G401 (cell line): ENCODE data around the gene CCDC124. TPM values are rescaled to one million over a fixed set of nuclear protein-coding genes. Genes with fewer than 3 reads are reported as not detected.

Experiments
- DNase-seq: peaks from one replicate; pipeline ENCODE4 v3.0.0-alpha.2; 2015; ENCODE audit warnings: low spot score
- in situ Hi-C: cut with HindIII; loops from 2 replicates; pipeline ENCODE4 v1.10.0; 2016; ENCODE audit warnings: low sequenced_read_pairs, mixed read lengths
- total RNA-seq: library from RNA; depleted of rRNA; stranded (reverse); fragments of >200 nt; shearing (Covaris generic); gene quantifications from 2 replicates; pipeline ENCODE4 v1.2.3, GENCODE V29; 2014

The CCDC124 gene
- total RNA-seq, 1 experiment from 2014 or later, result 230 TPM

- in situ Hi-C loops, result no loop called here
- DNase-seq, result peak; percentile 28
Measured at GRCh38 chr19:17931532-17932191, 1.2 kb upstream of the CCDC124 start.

DNA sequence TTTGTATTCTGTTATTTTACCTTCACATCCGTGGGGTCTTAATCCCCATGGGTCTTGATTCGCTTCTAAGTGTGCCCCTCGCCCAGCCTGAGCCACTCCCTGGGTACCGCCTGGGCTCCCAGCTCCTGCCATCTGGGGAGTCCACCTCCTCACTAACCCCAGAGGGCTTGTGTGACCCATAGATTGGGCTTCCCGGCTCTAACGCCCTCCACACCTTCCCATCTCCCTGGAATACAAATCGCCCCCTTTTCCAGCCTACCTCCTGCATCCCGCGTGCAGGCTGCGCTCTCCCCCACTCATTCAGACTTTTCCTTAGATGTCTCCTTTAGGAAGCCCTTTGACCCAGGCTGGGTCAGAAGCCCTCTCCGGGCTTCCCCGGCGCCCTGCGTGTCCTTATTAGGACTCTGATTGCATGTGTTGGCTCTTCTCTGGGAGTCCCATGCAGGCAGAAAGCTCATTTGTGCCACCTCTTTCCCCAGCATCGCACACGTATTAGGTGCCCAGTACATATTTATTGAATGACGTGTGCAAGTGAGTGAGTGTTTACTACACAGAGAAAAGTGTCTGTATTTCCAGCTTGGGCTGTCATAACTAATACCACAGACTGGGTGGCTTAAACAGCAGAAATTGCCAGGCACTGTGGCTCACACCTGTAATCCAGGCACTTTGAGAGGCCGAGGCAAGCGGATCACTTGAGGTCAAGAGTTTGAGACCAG, 757 bp downstream of the CCDC124 start:
- in situ Hi-C loops, result no loop called here
- no peak for DNase-seq

DNA sequence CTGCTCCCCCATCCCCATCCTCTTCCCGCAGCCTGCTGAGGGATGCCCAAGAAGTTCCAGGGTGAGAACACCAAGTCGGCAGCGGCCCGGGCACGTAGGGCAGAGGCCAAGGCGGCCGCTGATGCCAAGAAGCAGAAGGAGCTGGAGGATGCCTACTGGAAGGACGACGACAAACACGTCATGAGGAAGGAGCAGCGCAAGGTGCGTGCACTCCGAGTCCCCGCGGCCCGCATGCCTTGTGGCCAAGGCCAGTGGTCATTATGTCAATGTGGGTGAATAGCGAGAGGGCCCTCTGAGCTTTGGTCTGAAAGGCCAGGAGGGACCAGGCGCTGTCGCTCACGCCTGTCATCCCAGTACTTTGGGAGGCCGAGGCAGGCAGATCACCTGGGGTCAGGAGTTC, 3.6 kb downstream of the CCDC124 start:
- in situ Hi-C loops, result no loop called here
- no peak for DNase-seq

DNA sequence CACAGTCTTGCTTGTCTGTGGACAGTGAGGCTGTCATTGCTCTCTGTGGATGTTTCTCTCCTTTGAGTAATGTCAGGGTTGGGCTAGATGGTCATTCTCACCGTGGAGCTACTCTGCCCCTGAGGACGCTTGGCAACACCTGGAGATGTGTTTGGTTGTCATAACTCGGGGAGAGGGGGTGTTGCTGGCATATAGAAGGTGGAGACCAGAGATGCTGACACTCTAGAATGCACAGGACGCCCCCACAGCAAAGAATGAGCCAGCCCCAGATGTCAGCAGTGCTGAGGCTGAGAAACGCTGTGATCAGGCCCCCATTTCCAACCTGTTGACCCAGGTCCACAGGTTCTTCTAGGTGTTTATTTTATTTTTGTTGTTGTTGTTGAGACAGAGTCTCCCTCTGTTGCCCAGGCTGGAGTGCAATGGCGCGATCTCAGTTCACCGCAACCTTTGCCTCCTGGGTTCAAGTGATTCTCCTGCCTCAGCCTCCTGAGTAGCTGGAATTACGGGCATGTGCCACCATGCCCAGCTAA, 4.6 kb downstream of the CCDC124 start:
- DNase-seq, result no peak
- in situ Hi-C loops, result no loop called here

- in situ Hi-C loops, result no loop called here
- peak; percentile 71 for DNase-seq
Measured at GRCh38 chr19:17938092-17938845, 5.5 kb downstream of the CCDC124 start.

DNA sequence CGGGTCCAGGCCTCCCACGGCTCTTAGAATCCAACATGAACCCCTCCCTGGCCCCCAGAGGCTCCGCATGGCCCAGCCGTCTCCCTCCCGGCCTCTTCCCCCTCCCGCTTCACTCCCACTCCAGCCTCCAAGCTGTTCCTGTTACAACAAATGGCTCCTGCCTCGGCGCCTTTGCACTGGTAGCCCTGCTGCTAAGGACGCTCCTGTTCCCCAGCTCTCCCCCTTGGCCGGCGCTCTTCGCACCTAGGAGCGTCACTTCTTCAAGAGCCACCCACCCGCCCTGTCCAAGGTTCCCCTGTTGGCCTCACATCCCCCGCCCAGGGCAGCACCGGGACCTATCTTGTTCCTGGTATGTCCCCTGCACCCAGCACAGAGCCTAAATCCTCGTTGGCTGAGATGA, 9.4 kb downstream of the CCDC124 start:
- in situ Hi-C loops, result no loop called here
- no peak for DNase-seq

DNA sequence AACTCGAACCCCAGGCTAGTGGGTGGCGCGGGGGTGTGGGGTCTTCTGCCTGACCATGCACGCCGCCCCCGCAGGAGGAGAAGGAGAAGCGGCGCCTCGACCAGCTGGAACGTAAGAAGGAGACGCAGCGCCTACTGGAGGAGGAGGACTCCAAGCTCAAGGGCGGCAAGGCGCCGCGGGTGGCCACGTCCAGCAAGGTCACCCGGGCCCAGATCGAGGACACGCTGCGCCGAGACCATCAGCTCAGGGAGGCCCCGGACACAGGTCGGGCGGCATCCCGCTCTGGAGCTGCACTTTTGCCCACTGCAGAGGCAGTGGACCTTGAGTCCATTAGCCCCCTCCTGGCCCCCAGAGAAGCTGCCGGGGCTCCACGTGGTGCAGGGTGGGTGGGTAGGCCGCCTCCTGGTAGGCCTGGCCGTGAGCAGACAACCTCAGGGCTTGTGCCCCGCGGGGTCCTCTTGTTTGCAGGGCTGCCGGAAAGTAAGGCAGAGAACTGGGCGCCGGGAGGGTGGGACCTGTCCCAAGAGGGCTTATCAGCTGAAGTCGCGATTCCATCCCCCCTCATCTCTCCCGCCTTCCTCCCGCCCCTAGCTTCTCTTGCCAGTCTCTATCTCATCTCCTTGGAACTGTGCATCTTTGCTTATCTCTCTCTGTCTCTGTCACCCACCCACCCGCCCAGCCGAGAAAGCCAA, 9.9 kb downstream of the CCDC124 start:
- in situ Hi-C loops, result no loop called here
- DNase-seq, result no peak

DNA sequence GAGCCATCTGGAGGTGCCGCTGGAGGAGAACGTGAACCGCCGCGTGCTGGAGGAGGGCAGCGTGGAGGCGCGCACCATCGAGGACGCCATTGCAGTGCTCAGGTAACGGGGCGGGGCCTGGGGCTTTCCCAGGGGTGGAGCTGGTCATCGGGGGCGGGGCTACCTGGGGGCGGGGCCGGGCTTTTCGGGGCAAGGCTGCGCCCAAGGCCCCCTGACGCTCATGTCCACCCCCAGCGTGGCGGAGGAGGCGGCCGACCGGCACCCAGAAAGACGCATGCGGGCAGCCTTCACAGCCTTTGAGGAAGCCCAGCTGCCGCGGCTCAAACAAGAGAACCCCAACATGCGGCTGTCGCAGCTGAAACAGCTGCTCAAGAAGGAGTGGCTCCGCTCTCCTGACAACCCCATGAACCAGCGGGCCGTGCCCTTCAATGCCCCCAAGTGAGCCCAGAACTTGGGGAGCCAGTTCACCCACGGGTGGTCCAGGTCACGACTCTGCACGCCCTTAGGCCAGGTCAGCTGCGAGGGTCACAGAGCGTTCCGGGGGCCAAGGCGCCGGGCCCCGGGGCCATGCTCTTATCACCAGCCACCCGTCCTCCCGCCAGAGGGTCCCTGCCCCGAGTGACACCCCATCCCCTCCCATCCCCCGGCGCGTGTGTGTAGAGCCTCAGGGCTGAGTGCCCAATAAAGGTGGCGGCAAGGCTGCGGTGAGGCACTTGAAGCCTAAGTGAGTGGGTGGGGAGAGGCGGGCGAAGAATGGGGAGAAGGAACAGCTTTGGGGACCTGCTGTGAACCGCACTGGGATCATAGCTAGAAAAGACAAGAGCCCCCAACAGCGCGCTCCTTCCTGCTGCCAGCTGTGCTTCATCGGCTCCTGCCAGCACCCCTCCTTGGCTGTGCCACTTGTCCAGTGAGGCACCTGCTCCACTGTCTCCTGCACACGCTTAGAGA, 10.7 kb downstream of the CCDC124 start:
- no peak for DNase-seq
- in situ Hi-C loops, result no loop called here

DNA sequence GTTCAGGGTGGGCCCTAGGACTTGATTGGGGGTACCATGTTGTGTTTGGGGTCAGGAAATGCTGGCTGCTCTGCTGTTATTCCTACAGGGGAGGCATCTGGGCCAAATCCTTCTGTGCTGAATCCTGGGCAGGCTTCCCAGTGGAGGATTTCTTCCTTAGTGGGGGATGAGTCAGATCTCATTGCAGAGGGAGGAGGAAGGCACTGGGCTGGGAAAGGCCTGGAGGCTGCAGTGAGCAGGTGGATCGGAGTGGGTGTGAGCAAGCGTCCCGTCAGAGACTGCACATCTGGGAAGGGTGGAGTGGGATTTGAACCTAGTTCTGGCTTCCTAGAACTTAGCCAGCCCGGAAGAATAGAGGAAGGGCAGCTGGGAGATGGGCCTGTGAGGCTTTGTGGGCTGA, 11.5 kb downstream of the CCDC124 start:
- in situ Hi-C loops, result no loop called here
- DNase-seq, result no peak

DNA sequence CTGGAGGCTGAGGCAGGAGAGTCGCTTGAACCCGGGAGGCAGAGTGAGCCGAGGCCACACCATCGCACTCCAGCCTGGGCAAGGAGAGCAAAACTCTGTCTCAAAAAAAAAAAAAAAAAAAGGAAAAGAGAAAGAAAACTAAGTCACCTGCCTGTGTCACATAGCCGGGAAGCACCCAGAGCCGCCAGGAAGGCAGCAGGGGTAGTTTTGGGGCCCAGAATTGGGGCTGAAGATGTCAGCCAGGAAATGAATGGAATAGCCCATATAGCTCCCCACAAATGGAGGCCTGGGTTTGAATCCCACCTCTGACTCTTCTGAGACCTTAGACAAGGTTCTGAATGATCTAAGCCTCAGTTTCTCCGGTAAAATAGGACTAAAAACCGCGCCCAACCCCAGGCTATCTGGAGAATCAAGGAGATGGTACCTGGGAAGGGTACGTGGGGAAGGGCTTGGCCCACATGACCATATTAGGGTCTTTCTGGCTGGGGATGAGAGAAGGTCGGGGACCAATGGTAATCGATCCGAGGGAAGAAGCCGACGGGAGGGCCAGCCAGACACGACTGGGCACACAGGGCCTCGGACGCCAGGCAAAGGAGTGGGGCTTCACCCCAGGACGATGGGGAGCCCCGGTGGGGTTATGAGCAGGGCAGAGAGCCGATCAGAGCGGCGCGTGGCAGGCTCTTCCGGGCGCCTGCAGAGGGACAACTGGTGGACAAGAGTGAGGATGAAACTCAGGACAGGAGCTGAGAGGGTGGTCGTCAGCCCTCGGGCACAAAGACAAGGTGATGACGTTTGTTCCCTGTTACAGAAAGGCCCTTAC, 14.4 kb downstream of the CCDC124 start:
- DNase-seq, result no peak
- in situ Hi-C loops, result no loop called here

DNA sequence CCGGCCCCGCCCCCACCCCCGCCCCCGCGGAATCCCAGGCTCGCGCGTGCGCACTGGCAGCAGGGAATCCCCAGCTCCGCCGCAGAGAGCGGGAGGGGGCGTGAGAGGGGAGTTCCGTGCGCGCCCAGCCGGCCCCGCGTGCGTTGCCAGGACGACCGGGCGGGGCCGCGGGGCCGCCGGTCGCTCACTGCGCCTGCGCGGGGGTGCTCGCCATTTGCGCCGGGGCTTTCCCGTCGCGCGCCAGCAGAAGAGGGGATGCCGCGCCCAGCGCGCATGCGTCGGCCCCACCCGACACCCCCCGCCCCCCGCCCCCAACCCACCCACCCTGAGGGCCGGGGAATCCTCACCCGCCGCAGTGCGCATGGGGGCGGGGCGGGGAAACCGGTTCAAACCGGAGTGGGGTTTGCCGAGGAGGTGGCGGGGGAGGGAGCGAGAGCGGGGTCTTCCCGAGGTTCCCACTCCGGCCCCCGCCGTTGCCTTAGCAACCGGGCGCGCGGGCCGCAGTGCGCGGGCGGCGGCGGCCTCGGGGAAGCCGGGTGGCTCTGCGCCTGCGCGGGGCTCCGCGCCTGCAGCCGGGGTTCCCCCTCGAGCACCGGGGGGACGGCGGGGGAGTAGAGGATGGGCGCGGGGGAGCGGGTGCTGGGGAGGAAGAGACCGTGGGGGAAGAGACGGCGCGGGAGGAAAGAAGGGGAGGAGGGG, 15.1 kb downstream of the CCDC124 start:
- in situ Hi-C loops, result no loop called here
- DNase-seq, result peak; percentile 87

- DNase-seq, result no peak
- in situ Hi-C loops, result no loop called here
Measured at GRCh38 chr19:17948514-17948900, 15.7 kb downstream of the CCDC124 start.

- DNase-seq, result no peak
- in situ Hi-C loops, result no loop called here
Measured at GRCh38 chr19:17948931-17949930, 16.4 kb downstream of the CCDC124 start.

DNA sequence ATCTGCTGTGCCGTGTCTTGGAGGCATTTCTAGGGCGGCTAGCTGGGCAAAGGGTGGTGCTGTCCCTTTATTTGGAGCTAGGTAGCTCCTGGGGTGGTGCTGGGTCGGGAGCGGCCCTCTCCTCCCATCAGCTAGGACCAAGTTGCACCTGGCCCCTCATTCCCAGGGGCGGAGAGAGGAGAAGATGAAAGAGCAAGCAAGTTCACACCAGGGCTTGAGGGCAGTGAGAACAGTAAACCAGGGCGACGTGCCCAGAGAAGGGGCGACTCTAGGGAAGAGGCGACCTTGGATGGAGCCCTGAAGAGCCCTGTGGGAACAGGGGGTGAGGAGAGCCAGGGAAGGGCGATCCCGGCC, 17.1 kb downstream of the CCDC124 start:
- in situ Hi-C loops, result loop anchor here (5.0 kb wide), 1 partner anchor 42 kb away; no protein-coding TSS in a partner anchor
- no peak for DNase-seq

DNA sequence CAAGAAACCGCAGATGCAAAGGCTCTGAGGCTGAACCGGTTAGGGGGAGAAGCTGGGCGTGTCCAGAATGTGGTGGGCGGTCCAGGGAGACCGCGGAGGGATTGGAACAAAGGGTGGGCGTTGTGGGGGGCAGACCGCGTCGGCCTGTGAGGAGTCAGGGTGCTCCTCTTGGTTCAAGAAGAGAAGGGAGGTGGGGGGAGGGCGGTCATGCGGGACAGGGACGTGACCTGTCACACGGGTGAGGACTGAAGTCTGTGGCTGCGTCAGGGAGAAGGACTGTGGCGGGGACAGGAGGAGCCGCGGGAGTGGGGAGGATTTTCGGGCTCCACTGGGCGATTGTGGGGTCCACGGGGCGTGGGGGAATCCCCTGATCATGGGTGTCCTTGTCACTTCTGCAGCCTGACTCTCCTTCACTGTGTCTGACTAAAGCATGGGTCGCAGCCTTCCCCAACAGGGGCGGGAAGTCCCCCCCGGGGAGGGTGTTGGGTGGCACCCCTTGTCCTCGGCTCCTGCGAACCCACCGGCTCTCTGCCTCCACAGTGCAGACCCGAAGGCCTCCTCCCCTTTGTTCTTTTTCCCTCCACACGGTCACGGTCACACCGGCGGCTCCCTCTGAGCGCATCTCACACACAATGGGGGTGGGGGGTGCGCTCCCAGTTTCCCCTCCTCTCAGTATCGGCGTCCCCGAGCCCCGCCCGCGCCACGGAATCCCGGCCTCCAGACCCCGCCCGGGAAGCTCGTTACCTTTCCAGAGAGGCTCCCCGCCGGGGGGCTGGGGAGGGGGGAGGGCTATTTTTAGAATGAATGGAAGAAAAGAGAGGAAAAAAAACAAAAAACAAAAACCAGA, 17.7 kb downstream of the CCDC124 start:
- in situ Hi-C loops, result loop anchor here (5.0 kb wide), 1 partner anchor 42 kb away; no protein-coding TSS in a partner anchor
- DNase-seq, result no peak
